WERI-Rb-1 (cell line): ENCODE data around the gene TBL1X.

Source experiments
- DNase-seq: peaks from one replicate; pipeline ENCODE4 v3.0.0-alpha.2; 2020
- H3K27ac ChIP-seq: fragments of 250-450 bp; sonication (Bioruptor Pico); 2 replicates; pipeline ENCODE4 v1.5.1; 2020; ENCODE audit warnings: mild to moderate bottlenecking, moderate library complexity
- H3K27me3 ChIP-seq: fragments of 250-450 bp; sonication (Bioruptor Pico); 2 replicates; pipeline ENCODE4 v1.5.1; 2021; ENCODE audit warnings: mild to moderate bottlenecking, low read depth, moderate library complexity; ENCODE audit not compliant: insufficient read depth, severe bottlenecking
- H3K36me3 ChIP-seq: fragments of 250-450 bp; sonication (Bioruptor Pico); 2 replicates; pipeline ENCODE4 v1.5.1; 2020; ENCODE audit warnings: mild to moderate bottlenecking, moderate library complexity
- H3K4me3 ChIP-seq: 2 replicates; pipeline ENCODE4 v1.5.1; 2011; ENCODE audit warnings: low read depth, mild to moderate bottlenecking, control low read depth, low read length
- H3K9me3 ChIP-seq: fragments of 250-450 bp; sonication (Bioruptor Pico); 2 replicates; pipeline ENCODE4 v1.5.1; 2021; ENCODE audit warnings: mild to moderate bottlenecking, moderate library complexity; ENCODE audit not compliant: severe bottlenecking
- CTCF ChIP-seq: IDR thresholded peaks from 2 replicates; pipeline ENCODE4 v1.5.1; 2011; ENCODE audit warnings: low read depth, mild to moderate bottlenecking, control low read depth, inconsistent platforms, low read length

TBL1X gene

GRCh38 chrX:9606971-9607370, 142.1 kb downstream of the TBL1X start:
- TF ChIP-seq CTCF: no peak
- H3K9me3 ChIP-seq: no peaks in the 10 kb centered on the region
- no peak overlapping the region for H3K27ac ChIP-seq

GRCh38 chrX:9609499-9609898, 144.6 kb downstream of the TBL1X start:
- Histone ChIP-seq H3K4me3 (no peak overlapping the region), H3K9me3 (no peaks in the 10 kb centered on the region), H3K27ac (no peak overlapping the region), H3K27me3 (peaks cover 4% of the 10 kb centered on the region), H3K36me3 (no peaks in the 10 kb centered on the region)
- no peak for TF ChIP-seq CTCF
- no peak for DNase-seq

More at GRCh38 chrX:9606971-9607370, 142.1 kb downstream of the TBL1X start:
- Histone ChIP-seq H3K4me3 (no peak overlapping the region), H3K27me3 (no peaks in the 10 kb centered on the region), H3K36me3 (no peaks in the 10 kb centered on the region)
- no peak for DNase-seq

GRCh38 chrX:9609987-9610386, 145.1 kb downstream of the TBL1X start:
- Histone ChIP-seq H3K27me3 (peaks cover 4% of the 10 kb centered on the region), H3K4me3 (no peak overlapping the region), H3K9me3 (no peaks in the 10 kb centered on the region), H3K27ac (no peak overlapping the region), H3K36me3 (no peaks in the 10 kb centered on the region)
- no peak for TF ChIP-seq CTCF
- no peak for DNase-seq

GRCh38 chrX:9610771-9611392, 146.0 kb downstream of the TBL1X start:
- no peaks in the 10 kb centered on the region for H3K36me3 ChIP-seq
- H3K9me3 ChIP-seq: no peaks in the 10 kb centered on the region
- no peak overlapping the region for H3K27ac ChIP-seq
- H3K27me3 ChIP-seq: peaks cover 4% of the 10 kb centered on the region
- H3K4me3 ChIP-seq: no peak overlapping the region
- DNase-seq: no peak
- TF ChIP-seq CTCF: no peak

GRCh38 chrX:9611436-9612145, 146.7 kb downstream of the TBL1X start:
- H3K27ac ChIP-seq: no peak overlapping the region
- no peaks in the 10 kb centered on the region for H3K9me3 ChIP-seq
- H3K4me3 ChIP-seq: no peak overlapping the region
- no peak for TF ChIP-seq CTCF
- H3K27me3 ChIP-seq: peaks cover 4% of the 10 kb centered on the region
- peak; percentile 14 for DNase-seq
- H3K36me3 ChIP-seq: no peaks in the 10 kb centered on the region
